Peyer's patch (tissue), 4 donors: ENCODE results near the gene ANGPTL1.

Experiments
- POLR2A ChIP-seq, 2 donors: fragments of 450-650 bp; IDR thresholded peaks; one replicate each; pipeline ENCODE4 v1.5.1; 2017; ENCODE audit warnings: antibody characterized with exemption in 2 of 2, mild to moderate bottlenecking in 2 of 2, moderate library complexity in 2 of 2
- TF ChIP-seq, protein P1 (sequence below), 6 experiments: fragments of 450-650 bp in 4 of 6; fragments of 200-600 bp in 2 of 6; sonication (generic) in 1 of 6; IDR thresholded peaks; one replicate each; pipeline ENCODE4 v1.5.1; 2017 to 2019; ENCODE audit warnings: antibody characterized with exemption in 6 of 6, mild to moderate bottlenecking in 3 of 6, moderate library complexity in 1 of 6

DNA sequence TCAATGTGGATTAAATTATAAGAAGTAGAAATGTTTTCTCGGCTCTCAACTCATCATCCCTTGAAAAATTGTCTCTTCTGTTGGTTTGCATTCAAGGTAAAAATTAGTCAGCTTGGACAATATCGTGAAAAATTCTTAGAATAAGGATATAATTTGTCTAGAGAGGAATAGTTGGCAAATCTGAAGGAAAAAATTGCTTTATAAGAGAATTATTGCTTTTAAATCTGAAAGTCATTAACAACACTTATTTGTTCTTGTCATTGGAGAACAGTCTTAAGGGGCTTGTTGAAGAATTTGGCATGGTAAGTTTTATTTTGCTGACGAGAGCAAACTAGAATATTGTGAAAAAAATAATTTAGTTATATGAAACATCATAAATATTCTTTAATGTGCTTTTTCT lies 26.4 kb downstream of the ANGPTL1 start:
- TF ChIP-seq POLR2A (IDR thresholded peaks at IDR 0.05), result no peak
- TF ChIP-seq, protein P1, sequence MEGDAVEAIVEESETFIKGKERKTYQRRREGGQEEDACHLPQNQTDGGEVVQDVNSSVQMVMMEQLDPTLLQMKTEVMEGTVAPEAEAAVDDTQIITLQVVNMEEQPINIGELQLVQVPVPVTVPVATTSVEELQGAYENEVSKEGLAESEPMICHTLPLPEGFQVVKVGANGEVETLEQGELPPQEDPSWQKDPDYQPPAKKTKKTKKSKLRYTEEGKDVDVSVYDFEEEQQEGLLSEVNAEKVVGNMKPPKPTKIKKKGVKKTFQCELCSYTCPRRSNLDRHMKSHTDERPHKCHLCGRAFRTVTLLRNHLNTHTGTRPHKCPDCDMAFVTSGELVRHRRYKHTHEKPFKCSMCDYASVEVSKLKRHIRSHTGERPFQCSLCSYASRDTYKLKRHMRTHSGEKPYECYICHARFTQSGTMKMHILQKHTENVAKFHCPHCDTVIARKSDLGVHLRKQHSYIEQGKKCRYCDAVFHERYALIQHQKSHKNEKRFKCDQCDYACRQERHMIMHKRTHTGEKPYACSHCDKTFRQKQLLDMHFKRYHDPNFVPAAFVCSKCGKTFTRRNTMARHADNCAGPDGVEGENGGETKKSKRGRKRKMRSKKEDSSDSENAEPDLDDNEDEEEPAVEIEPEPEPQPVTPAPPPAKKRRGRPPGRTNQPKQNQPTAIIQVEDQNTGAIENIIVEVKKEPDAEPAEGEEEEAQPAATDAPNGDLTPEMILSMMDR (IDR thresholded peaks at IDR 0.05), result no peak
